H9 (cell line): ENCODE data around the gene NMS. TPM values are rescaled to one million over a fixed set of nuclear protein-coding genes. Genes with fewer than 3 reads are reported as not detected.

Source experiments
- DNase-seq: peaks from one replicate; pipeline ENCODE4 v3.0.0-alpha.2; 2017
- H2AFZ ChIP-seq: one replicate; pipeline ENCODE4 v1.6.1; 2013; ENCODE audit warnings: mild to moderate bottlenecking, low read length, control low read depth, moderate library complexity
- H2AK5ac ChIP-seq: 2 replicates; pipeline ENCODE4 v1.6.1; 2013; ENCODE audit warnings: low read length, control low read depth, mixed read lengths; ENCODE audit not compliant: insufficient read length
- H2BK120ac ChIP-seq: one replicate; pipeline ENCODE4 v1.6.1; 2013; ENCODE audit warnings: low read depth, mild to moderate bottlenecking, low read length, control low read depth, inconsistent platforms; ENCODE audit not compliant: poor library complexity, severe bottlenecking
- H2BK12ac ChIP-seq: 2 replicates; pipeline ENCODE4 v1.6.1; 2013; ENCODE audit warnings: low read length, control low read depth, mixed read lengths, low read depth; ENCODE audit not compliant: insufficient read length
- H2BK15ac ChIP-seq: 2 replicates; pipeline ENCODE4 v1.6.1; 2013; ENCODE audit warnings: low read depth, low read length, control low read depth
- H2BK20ac ChIP-seq: one replicate; pipeline ENCODE4 v1.6.1; 2013; ENCODE audit warnings: low read depth, mild to moderate bottlenecking, low read length, control low read depth, inconsistent platforms; ENCODE audit not compliant: poor library complexity, severe bottlenecking
- H2BK5ac ChIP-seq: 2 replicates; pipeline ENCODE4 v1.6.1; 2013; ENCODE audit warnings: low read length, control low read depth, mixed read lengths; ENCODE audit not compliant: insufficient read length
- H3K14ac ChIP-seq: 2 replicates; pipeline ENCODE4 v1.6.1; 2013; ENCODE audit warnings: low read length, control low read depth; ENCODE audit not compliant: insufficient read depth
- H3K18ac ChIP-seq: 2 replicates; pipeline ENCODE4 v1.6.1; 2013; ENCODE audit warnings: low read depth, mild to moderate bottlenecking, mixed read lengths, low read length, control low read depth; ENCODE audit not compliant: insufficient read length
- H3K23ac ChIP-seq: 2 replicates; pipeline ENCODE4 v1.6.1; 2013; ENCODE audit warnings: low read length, control low read depth, mixed read lengths, low read depth; ENCODE audit not compliant: insufficient read length
- H3K23me2 ChIP-seq: 2 replicates; pipeline ENCODE4 v1.6.1; 2013; ENCODE audit warnings: low read depth, mild to moderate bottlenecking, mixed read lengths, low read length, control low read depth; ENCODE audit not compliant: insufficient read length, poor library complexity, severe bottlenecking
- H3K27ac ChIP-seq: 2 replicates; pipeline ENCODE4 v1.5.1; 2013; ENCODE audit warnings: low read length, control low read depth, mixed read lengths, low read depth; ENCODE audit not compliant: insufficient read length
- H3K27me3 ChIP-seq: 2 replicates; pipeline ENCODE4 v1.6.1; 2013; ENCODE audit warnings: low read length, control low read depth, inconsistent platforms; ENCODE audit not compliant: insufficient read depth
- H3K4ac ChIP-seq: 2 replicates; pipeline ENCODE4 v1.6.1; 2013; ENCODE audit warnings: low read depth, mild to moderate bottlenecking, control low read depth, inconsistent platforms, low read length, moderate library complexity
- H3K4me1 ChIP-seq: 2 replicates; pipeline ENCODE4 v1.6.1; 2013; ENCODE audit warnings: low read length, control low read depth, inconsistent platforms; ENCODE audit not compliant: insufficient read depth
- H3K4me2 ChIP-seq: 2 replicates; pipeline ENCODE4 v1.6.1; 2013; ENCODE audit warnings: low read length, control low read depth, mixed read lengths; ENCODE audit not compliant: insufficient read length, insufficient read depth
- H3K56ac ChIP-seq: 2 replicates; pipeline ENCODE4 v1.6.1; 2013; ENCODE audit warnings: low read depth, mild to moderate bottlenecking, mixed read lengths, low read length, control low read depth; ENCODE audit not compliant: insufficient read length
- H3K79me1 ChIP-seq: 2 replicates; pipeline ENCODE4 v1.6.1; 2013; ENCODE audit warnings: low read depth, mild to moderate bottlenecking, moderate library complexity, low read length, control low read depth, inconsistent platforms; ENCODE audit not compliant: insufficient read depth, poor library complexity, severe bottlenecking
- H3K79me2 ChIP-seq: 2 replicates; pipeline ENCODE4 v1.6.1; 2013; ENCODE audit warnings: low read length, control low read depth, inconsistent platforms; ENCODE audit not compliant: insufficient read depth
- H3K9ac ChIP-seq: 2 replicates; pipeline ENCODE4 v1.6.1; 2013; ENCODE audit warnings: low read length, control low read depth, mixed read lengths; ENCODE audit not compliant: insufficient read length; ENCODE audit errors: extremely low read depth
- H3K9me3 ChIP-seq: one replicate; pipeline ENCODE4 v1.6.1; 2013; ENCODE audit warnings: low read depth, low read length, inconsistent platforms; ENCODE audit not compliant: control insufficient read depth
- H3T11ph ChIP-seq: one replicate; pipeline ENCODE4 v1.6.1; 2013; ENCODE audit warnings: mild to moderate bottlenecking, low read length, control low read depth, inconsistent platforms
- H4K20me1 ChIP-seq: one replicate; pipeline ENCODE4 v1.6.1; 2013; ENCODE audit not compliant: control insufficient read depth, insufficient read length, insufficient read depth
- H4K5ac ChIP-seq: 2 replicates; pipeline ENCODE4 v1.6.1; 2013; ENCODE audit warnings: low read depth, mild to moderate bottlenecking, mixed read lengths, low read length, control low read depth; ENCODE audit not compliant: insufficient read length
- H4K8ac ChIP-seq: replicated peaks from 2 replicates; pipeline ENCODE4 v1.6.1; 2013; ENCODE audit warnings: low read length, control low read depth, mixed read lengths, low read depth; ENCODE audit not compliant: insufficient read length
- H4K91ac ChIP-seq: 2 replicates; pipeline ENCODE4 v1.6.1; 2013; ENCODE audit warnings: low read depth, mild to moderate bottlenecking, moderate library complexity, mixed read lengths, low read length, control low read depth; ENCODE audit not compliant: insufficient read length
- H3K27ac Mint-ChIP-seq, 3 experiments: 2 replicates in 2 of 3; 3 replicates in 1 of 3; pipeline ENCODE4 v1.8.0; 2020 to 2021; ENCODE audit warnings: mixed read lengths in 3 of 3, mild to moderate bottlenecking in 1 of 3, moderate library complexity in 1 of 3
- H3K27me3 Mint-ChIP-seq: 2 replicates; pipeline ENCODE4 v1.8.0; 2021; ENCODE audit warnings: low read depth, mild to moderate bottlenecking, moderate library complexity, mixed read lengths
- H3K36me3 Mint-ChIP-seq, 3 experiments: 2 replicates in 2 of 3; 3 replicates in 1 of 3; pipeline ENCODE4 v1.8.0; 2020 to 2021; ENCODE audit warnings: low read depth in 3 of 3, mixed read lengths in 3 of 3; ENCODE audit not compliant: insufficient read depth in 1 of 3
- H3K4me1 Mint-ChIP-seq, 2 experiments: 2 replicates each; pipeline ENCODE4 v1.8.0; 2020; ENCODE audit warnings: mixed read lengths in 2 of 2
- H3K4me3 Mint-ChIP-seq, 2 experiments: 2 replicates in 1 of 2; 3 replicates in 1 of 2; pipeline ENCODE4 v1.8.0; 2020 to 2021; ENCODE audit warnings: mild to moderate bottlenecking in 2 of 2, mixed read lengths in 2 of 2, moderate library complexity in 1 of 2
- H3K9me3 Mint-ChIP-seq, 2 experiments: 2 replicates in 1 of 2; 3 replicates in 1 of 2; pipeline ENCODE4 v1.8.0; 2020; ENCODE audit warnings: mild to moderate bottlenecking in 2 of 2, mixed read lengths in 2 of 2, moderate library complexity in 1 of 2
- CTCF ChIP-seq: fragments of 200-600 bp; sonication (generic); conservative IDR thresholded peaks from 3 replicates; pipeline ENCODE4 v1.8.0; 2021; ENCODE audit warnings: antibody characterized with exemption, mild to moderate bottlenecking
- WGBS: extraction: QIAGEN DNeasy Blood & Tissue Kit; methylation state at CpG from one replicate; pipeline ENCODE4 v1.1.7; 2013; ENCODE audit warnings: missing lambda C conversion rate, low lambda C conversion rate, mixed read lengths; ENCODE audit not compliant: insufficient read length; ENCODE audit errors: extremely low coverage; 5-methylcytosine and 5-hydroxymethylcytosine counted together
- total RNA-seq: library from RNA; stranded (reverse); gene quantifications from 2 replicates; pipeline ENCODE4 v1.2.1, GENCODE V29; 2021

The NMS gene
- total RNA-seq, 1 experiment from 2014 or later: not detected

DNA sequence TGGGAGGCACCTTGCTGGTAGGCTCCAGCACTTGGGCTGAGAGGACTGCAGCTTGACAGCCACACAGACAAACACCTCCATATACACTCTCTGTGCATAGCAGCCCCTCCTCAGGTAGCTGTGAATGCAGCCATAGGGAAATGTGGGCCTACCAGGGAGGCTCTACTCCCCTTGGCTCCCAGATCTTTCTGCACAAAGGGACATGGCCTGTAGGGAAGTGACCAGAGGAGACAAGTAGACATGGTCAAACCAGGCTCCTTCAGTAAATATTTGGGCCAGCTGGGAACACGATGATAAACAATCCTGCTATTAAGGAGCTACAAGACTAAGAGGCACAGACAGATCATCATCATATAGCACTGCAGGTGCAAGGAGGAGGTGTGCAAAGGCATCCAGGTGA lies 56.6 kb downstream of the NMS start:
- Mint-ChIP-seq H3K27ac (no peak overlapping the region), H3K27me3 (no peaks in the 10 kb centered on the region), H3K36me3 (no peaks in the 10 kb centered on the region), H3K4me1 (peaks cover 4 to 7% of the 10 kb centered on the region in 2 experiments; a peak in 3 of 4 replicates), H3K4me3 (no peak overlapping the region), H3K9me3 (peaks cover 0 to 5% of the 10 kb centered on the region in 2 experiments; a peak in 1 of 5 replicates)
- H3K18ac ChIP-seq: no peak overlapping the region
- no peak overlapping the region for H3K4me2 ChIP-seq
- no peak overlapping the region for H3K27ac ChIP-seq
- TF ChIP-seq CTCF: no peak
- no peak overlapping the region for H2BK5ac ChIP-seq
- 0 out of 2 replicates have a peak, but pooled peaks cover 3% of the 10 kb centered on the region for H3K27me3 ChIP-seq
- H4K8ac ChIP-seq: no peak overlapping the region
- DNase-seq: no peak
- no peak overlapping the region for H2BK20ac ChIP-seq
- H4K91ac ChIP-seq: no peak overlapping the region
- no peak overlapping the region for H2AFZ ChIP-seq
- no peaks in the 10 kb centered on the region for H3K23me2 ChIP-seq
- H2BK120ac ChIP-seq: no peak overlapping the region
- no peak overlapping the region for H3K23ac ChIP-seq
- H3K4me1 ChIP-seq: no peaks in the 10 kb centered on the region
- H2BK15ac ChIP-seq: no peak overlapping the region
- H2BK12ac ChIP-seq: no peak overlapping the region
- H3K79me1 ChIP-seq: no peaks in the 10 kb centered on the region
- no peak overlapping the region for H3K56ac ChIP-seq
- no peaks in the 10 kb centered on the region for H3K9me3 ChIP-seq
- H2AK5ac ChIP-seq: no peak overlapping the region
- H3T11ph ChIP-seq: no peak overlapping the region
- H3K79me2 ChIP-seq: no peaks in the 10 kb centered on the region
- no peak overlapping the region; the same call in 1 of the 2 replicates for H3K14ac ChIP-seq
- no peak overlapping the region for H3K9ac ChIP-seq
- WGBS: no CpG with 5 or more reads among the region's 1 CpG
- H4K20me1 ChIP-seq: no peaks in the 10 kb centered on the region
- H4K5ac ChIP-seq: no peak overlapping the region
- no peak overlapping the region for H3K4ac ChIP-seq
